Common myeloid progenitor, CD34-positive (primary cell): ENCODE results near the gene MACROD2.

ENCODE experiments used
- CTCF ChIA-PET: fragments of 350-600 bp; sonication (Branson Sonifier 250); formaldehyde crosslinking; loops from one replicate; lab custom pipeline; 2021; ENCODE audit warnings: antibody characterized with exemption; lab: Charles Lee
- POLR2A ChIA-PET: fragments of 350-600 bp; sonication (Branson Sonifier 250); formaldehyde crosslinking; loops from one replicate; lab custom pipeline; 2021; ENCODE audit warnings: antibody characterized with exemption; lab: Charles Lee
- DNase-seq, 3 donors: peaks; one replicate each; pipeline versions ENCODE4 v3.0.0 to v3.0.0-alpha.2; 2013
- H3K27ac ChIP-seq, 2 experiments: 1 replicate in 1 of 2; 2 replicates in 1 of 2; pipeline ENCODE4 v1.7.0; 2013; ENCODE audit warnings: inconsistent platforms in 2 of 2, low read length in 2 of 2, mild to moderate bottlenecking in 2 of 2, low read depth in 1 of 2, moderate library complexity in 1 of 2; ENCODE audit not compliant: severe bottlenecking in 2 of 2, insufficient read depth in 1 of 2, poor library complexity in 1 of 2
- H3K27me3 ChIP-seq, 5 experiments: replicated peaks in 2 of 5; 1 replicate in 3 of 5; 2 replicates in 2 of 5; pipeline versions ENCODE4 v1.6.1 to v1.7.0; 2013; ENCODE audit warnings: low read length in 4 of 5, mild to moderate bottlenecking in 2 of 5, moderate library complexity in 2 of 5, inconsistent platforms in 1 of 5; ENCODE audit not compliant: insufficient read depth in 5 of 5, control insufficient read depth in 4 of 5
- H3K36me3 ChIP-seq, 4 experiments: 1 replicate in 2 of 4; 2 replicates in 2 of 4; pipeline versions ENCODE4 v1.6.1 to v1.7.0; 2013; ENCODE audit warnings: low read length in 3 of 4, control low read depth in 1 of 4, mild to moderate bottlenecking in 1 of 4; ENCODE audit not compliant: control insufficient read depth in 4 of 4, insufficient read depth in 4 of 4
- H3K4me1 ChIP-seq, 4 experiments: 1 replicate in 3 of 4; 2 replicates in 1 of 4; pipeline versions ENCODE4 v1.6.1 to v1.7.1; 2013; ENCODE audit warnings: low read length in 3 of 4, mild to moderate bottlenecking in 3 of 4, control low read depth in 1 of 4, inconsistent platforms in 1 of 4, moderate library complexity in 1 of 4; ENCODE audit not compliant: control insufficient read depth in 4 of 4, insufficient read depth in 4 of 4; ENCODE audit errors: control extremely low read depth in 1 of 4
- H3K4me3 ChIP-seq, 7 experiments: 1 replicate in 4 of 7; 2 replicates in 3 of 7; pipeline versions ENCODE4 v1.5.1 to v1.7.0; 2013; ENCODE audit warnings: mild to moderate bottlenecking in 7 of 7, low read length in 6 of 7, moderate library complexity in 6 of 7, inconsistent platforms in 2 of 7, low read depth in 2 of 7, control low read depth in 1 of 7; ENCODE audit not compliant: insufficient read depth in 4 of 7, control insufficient read depth in 1 of 7; ENCODE audit errors: extremely low read depth in 1 of 7
- H3K9me3 ChIP-seq, 5 experiments: 1 replicate in 4 of 5; 2 replicates in 1 of 5; pipeline versions ENCODE4 v1.6.1 to v1.7.1; 2013; ENCODE audit warnings: low read length in 4 of 5, mild to moderate bottlenecking in 2 of 5, inconsistent platforms in 1 of 5, low read depth in 1 of 5, moderate library complexity in 1 of 5; ENCODE audit not compliant: control insufficient read depth in 4 of 5, insufficient read depth in 2 of 5; ENCODE audit errors: control extremely low read depth in 1 of 5
- WGBS: methylation state at CpG from one replicate; pipeline ENCODE4 v1.1.5; 2013; ENCODE audit not compliant: insufficient coverage; 5-methylcytosine and 5-hydroxymethylcytosine counted together

Gene MACROD2

DNA sequence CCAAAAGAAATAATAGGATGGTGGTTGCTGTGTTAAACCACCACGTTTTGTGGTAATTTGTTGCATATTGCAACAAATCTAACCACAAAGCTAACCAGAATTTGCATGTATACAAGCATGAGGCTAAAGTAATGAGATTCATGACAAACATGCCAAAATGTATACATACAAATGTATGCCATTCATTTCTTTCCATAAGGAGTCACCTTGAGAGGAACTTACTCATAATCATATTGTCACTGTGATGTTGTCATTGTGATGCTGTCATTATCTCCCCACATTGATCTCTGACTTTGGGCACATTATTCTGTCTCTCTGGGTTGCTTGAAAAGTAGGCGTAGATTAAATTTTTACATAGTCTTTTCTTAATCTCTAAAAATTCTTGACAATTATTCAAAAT, 1228.9 kb downstream of the MACROD2 start:
- POLR2A ChIA-PET, result no interaction called here
- Histone ChIP-seq H3K4me1 (no peaks in the 10 kb centered on the region), H3K36me3 (no peaks in the 10 kb centered on the region), H3K27ac (no peak overlapping the region), H3K27me3 (peaks cover 0 to 2% (median 0%) of the 10 kb centered on the region in 5 experiments), H3K4me3 (no peak overlapping the region), H3K9me3 (no peaks in the 10 kb centered on the region)
- WGBS, result 100% methylated on average over 1 of the region's 2 CpGs
- CTCF ChIA-PET, result no interaction called here
- no peak for DNase-seq

DNA sequence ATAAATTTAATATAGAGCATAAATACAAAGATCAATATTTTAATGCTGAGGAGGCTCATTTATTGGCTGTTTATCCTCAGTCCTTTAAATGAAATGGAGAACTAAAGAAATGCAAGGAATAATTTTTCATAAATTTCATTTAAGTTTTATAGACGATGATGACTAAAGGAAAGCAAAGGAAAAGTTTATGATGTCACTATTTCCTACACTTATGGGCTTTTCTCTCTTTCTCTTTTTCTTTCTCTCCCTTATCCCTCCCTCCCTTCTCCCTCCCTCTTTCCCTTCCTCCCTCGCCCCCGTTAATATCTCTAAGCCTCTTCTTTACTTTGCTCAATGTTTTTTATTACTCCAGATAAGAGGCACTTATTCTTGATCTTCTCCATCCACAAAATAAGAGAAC, 1231.8 kb downstream of the MACROD2 start:
- POLR2A ChIA-PET, result no interaction called here

DNA sequence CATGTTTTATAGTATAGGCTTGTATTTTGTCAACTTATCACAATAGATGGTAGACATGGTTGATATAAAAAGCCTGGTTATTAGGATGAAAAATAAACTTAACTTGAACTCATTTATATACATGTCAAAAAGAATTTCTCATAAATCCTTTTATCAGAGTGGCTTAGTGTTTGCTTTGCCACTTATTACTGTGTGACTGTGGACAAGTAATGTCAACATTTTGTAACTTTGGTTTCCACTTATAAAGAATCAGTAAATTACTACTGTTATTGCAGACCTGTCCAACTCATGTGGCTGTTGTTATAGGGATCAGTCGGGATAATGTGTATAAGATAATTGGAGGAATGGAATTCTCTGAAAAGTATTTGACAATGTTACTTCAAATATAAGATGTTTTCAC, 1236.9 kb downstream of the MACROD2 start:
- Histone ChIP-seq H3K27me3 (no peaks in the 10 kb centered on the region), H3K4me1 (no peaks in the 10 kb centered on the region), H3K9me3 (no peaks in the 10 kb centered on the region), H3K4me3 (no peak overlapping the region), H3K36me3 (no peaks in the 10 kb centered on the region), H3K27ac (no peak overlapping the region)
- ChIA-PET POLR2A (no interaction called here), CTCF (no interaction called here)
- no peak for DNase-seq
- WGBS, result no CpG with 5 or more reads among the region's 1 CpG

More for the DNA sequence above, 1231.8 kb downstream of the MACROD2 start:
- no peaks in the 10 kb centered on the region for H3K27me3 ChIP-seq
- H3K4me1 ChIP-seq, result no peaks in the 10 kb centered on the region
- no peaks in the 10 kb centered on the region for H3K36me3 ChIP-seq
- H3K27ac ChIP-seq, result no peak overlapping the region
- no peak overlapping the region for H3K4me3 ChIP-seq
- no peaks in the 10 kb centered on the region for H3K9me3 ChIP-seq
- CTCF ChIA-PET, result no interaction called here
- WGBS, result no CpG with 5 or more reads among the region's 3 CpGs
- DNase-seq, result no peak

GRCh38 chr20:15235471-15236198, 1240.3 kb downstream of the MACROD2 start:
- Histone ChIP-seq H3K36me3 (no peaks in the 10 kb centered on the region), H3K4me3 (no peak overlapping the region), H3K9me3 (no peaks in the 10 kb centered on the region), H3K27ac (no peak overlapping the region), H3K4me1 (no peaks in the 10 kb centered on the region), H3K27me3 (no peaks in the 10 kb centered on the region)
- CTCF ChIA-PET, result interaction anchor here (5.1 kb wide), 1 partner anchor 898 kb away, joined by 30 read pairs; the partner anchor contains the start of gene FLRT3
- POLR2A ChIA-PET, result no interaction called here
- WGBS, result 100% methylated on average over 1 of the region's 2 CpGs
- DNase-seq, result no peak

DNA sequence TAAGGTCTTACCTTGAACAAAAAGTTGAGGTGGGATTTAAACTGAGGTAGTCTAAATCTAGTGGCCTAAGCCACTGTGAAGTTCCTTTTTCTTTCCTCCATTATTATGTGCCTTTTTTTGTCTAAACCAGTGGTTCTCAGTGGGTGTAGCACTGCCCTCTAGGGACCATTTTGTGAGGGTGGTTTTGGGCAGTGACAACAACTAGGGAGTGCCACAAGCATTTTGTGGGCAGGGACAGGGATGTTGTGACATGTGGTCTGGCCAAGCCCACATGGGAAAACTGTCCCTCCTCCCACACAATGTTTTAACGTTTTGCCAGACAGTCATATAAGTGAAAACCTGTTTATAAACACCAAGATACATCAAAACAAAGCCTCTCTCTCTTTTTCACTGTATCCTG, 1241.5 kb downstream of the MACROD2 start:
- no peaks in the 10 kb centered on the region for H3K4me1 ChIP-seq
- no peak overlapping the region for H3K27ac ChIP-seq
- peak in 2 of 3 donors; percentile 1 to 64 for DNase-seq
- CTCF ChIA-PET, result interaction anchor here (0.8 to 5.1 kb wide), 3 partner anchors 10 to 900 kb away, joined by 3 to 30 read pairs (median 3); partner anchors contain the start of gene FLRT3
- H3K9me3 ChIP-seq, result no peaks in the 10 kb centered on the region
- no CpG with 5 or more reads among the region's 1 CpG for whole genome bisulfite sequencing
- no peak overlapping the region for H3K4me3 ChIP-seq
- no peaks in the 10 kb centered on the region for H3K36me3 ChIP-seq
- POLR2A ChIA-PET, result no interaction called here
- H3K27me3 ChIP-seq, result no peaks in the 10 kb centered on the region

- POLR2A ChIA-PET, result no interaction called here
- no peak for DNase-seq
- WGBS, result 100% methylated on average over 1 of the region's 3 CpGs
- H3K4me3 ChIP-seq, result no peak overlapping the region
- no peaks in the 10 kb centered on the region for H3K9me3 ChIP-seq
- CTCF ChIA-PET, result interaction anchor here (0.6 to 5.1 kb wide), 4 partner anchors 181 to 1420 kb away, joined by 3 to 30 read pairs (median 3); partner anchors contain the start of gene FLRT3
- no peaks in the 10 kb centered on the region for H3K36me3 ChIP-seq
- no peaks in the 10 kb centered on the region for H3K4me1 ChIP-seq
- H3K27ac ChIP-seq, result no peak overlapping the region
- no peaks in the 10 kb centered on the region for H3K27me3 ChIP-seq
These were observed 1244.4 kb downstream of the MACROD2 start for GRCh38 chr20:15239542-15240206.

DNA sequence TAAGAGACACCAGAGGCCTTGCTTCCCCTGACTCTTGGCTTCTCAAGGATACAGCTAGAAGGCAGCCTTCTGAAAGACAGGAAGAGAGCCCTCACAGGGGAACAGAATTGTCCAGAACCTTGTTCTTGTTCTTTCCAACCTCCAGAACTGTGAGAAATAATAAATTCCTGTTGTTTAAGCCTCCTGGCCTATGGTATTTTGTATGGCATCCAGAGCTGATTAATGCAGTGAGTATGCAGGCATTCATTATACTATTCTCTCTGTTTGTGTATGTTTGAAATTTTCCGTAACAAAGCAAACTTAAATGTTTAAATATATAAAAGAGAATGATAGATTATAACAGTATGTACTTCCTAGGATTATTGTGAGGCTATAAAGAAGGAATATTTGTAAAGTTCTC, 1245.5 kb downstream of the MACROD2 start:
- no peak for DNase-seq
- no peaks in the 10 kb centered on the region for H3K27me3 ChIP-seq
- ChIA-PET POLR2A (no interaction called here), CTCF (no interaction called here)
- H3K9me3 ChIP-seq, result no peaks in the 10 kb centered on the region
- no CpG with 5 or more reads among the region's 1 CpG for WGBS
- H3K27ac ChIP-seq, result no peak overlapping the region
- H3K4me3 ChIP-seq, result no peak overlapping the region
- H3K36me3 ChIP-seq, result no peaks in the 10 kb centered on the region
- no peaks in the 10 kb centered on the region for H3K4me1 ChIP-seq
